Measurements from ENCODE around the gene ARID1B.

Gene ARID1B

DNA sequence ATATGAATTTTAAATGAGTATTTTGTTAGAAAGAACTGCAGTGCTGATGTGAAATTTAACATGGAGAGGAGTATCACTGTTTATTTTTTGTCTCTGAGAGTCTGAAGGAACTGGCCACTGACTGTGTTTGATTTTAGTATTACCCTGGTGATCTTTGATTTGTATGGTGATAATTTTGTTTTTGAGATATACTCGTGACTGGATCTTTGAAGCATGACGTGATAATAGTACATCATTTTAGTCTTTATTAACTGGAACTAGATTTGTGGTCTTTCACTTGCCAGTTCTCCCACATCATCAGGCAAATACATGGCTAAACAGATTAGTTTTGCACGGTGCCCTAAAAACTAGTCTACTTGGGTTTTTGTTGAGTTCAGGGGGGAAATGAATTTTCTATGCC, 55.5 kb downstream of the ARID1B start:
- no peak overlapping the region for H2BK5ac ChIP-seq (ENCODE audit: low read length)
- H3K9me3 ChIP-seq (replicated peaks in 1 of 2; ENCODE audit: control insufficient read depth in 2 of 2, insufficient read depth in 1 of 2, low read depth in 1 of 2, low read length in 2 of 2) = no peaks in the 10 kb centered on the region
- no peak overlapping the region for H2BK12ac ChIP-seq (ENCODE audit: low read length)
- no peak overlapping the region for H4K91ac ChIP-seq (ENCODE audit: low read depth, low read length, poor library complexity)
- H3K14ac ChIP-seq (ENCODE audit: low read length) = no peak overlapping the region
- H3K36me3 ChIP-seq (replicated peaks in 1 of 2; ENCODE audit: control insufficient read depth in 2 of 2, insufficient read depth in 2 of 2, low read length in 2 of 2) = peaks cover 4 to 39% of the 10 kb centered on the region in 2 donors
- H3K4ac ChIP-seq (ENCODE audit: low read length) = no peak overlapping the region
- no peak overlapping the region for H3K4me2 ChIP-seq (ENCODE audit: insufficient read depth, low read length, poor library complexity, severe bottlenecking)
- H3K23ac ChIP-seq (ENCODE audit: low read depth, low read length, poor library complexity) = no peak overlapping the region
- H3K9ac ChIP-seq (ENCODE audit: low read depth, low read length, poor library complexity) = no peak overlapping the region
- peaks cover 0 to 9% of the 10 kb centered on the region in 2 donors for H3K4me1 ChIP-seq (ENCODE audit: control insufficient read depth in 2 of 2, insufficient read depth in 1 of 2, low read depth in 1 of 2, low read length in 2 of 2)
- no peaks in the 10 kb centered on the region for H3K27me3 ChIP-seq (ENCODE audit: control insufficient read depth in 3 of 3, insufficient read depth in 3 of 3, low read depth in 1 of 3, low read length in 3 of 3)
- DNase-seq (ENCODE audit: low spot score) = no peak
- H3K18ac ChIP-seq (ENCODE audit: low read length) = no peak overlapping the region
- H2BK120ac ChIP-seq (ENCODE audit: low read depth, low read length) = no peak overlapping the region
- H2BK15ac ChIP-seq (ENCODE audit: low read length) = no peak overlapping the region
- no CpG with 5 or more reads among the region's 3 CpGs for WGBS, 2 donors (ENCODE audit: extremely low coverage in 2 of 2, insufficient read length in 2 of 2, insufficient replicate concordance in 1 of 2)
- H2AK5ac ChIP-seq (ENCODE audit: low read depth, low read length) = no peak overlapping the region
- no peak overlapping the region for H3K27ac ChIP-seq (replicated peaks; ENCODE audit: low read length)
- no peak overlapping the region for H4K8ac ChIP-seq (ENCODE audit: low read depth, low read length)
- H2AFZ ChIP-seq (ENCODE audit: low read length) = no peak overlapping the region
- H3K79me1 ChIP-seq (ENCODE audit: low read depth, low read length) = peaks cover 2% of the 10 kb centered on the region
- no peak overlapping the region for H3K4me3 ChIP-seq (ENCODE audit: low read length in 2 of 2)

DNA sequence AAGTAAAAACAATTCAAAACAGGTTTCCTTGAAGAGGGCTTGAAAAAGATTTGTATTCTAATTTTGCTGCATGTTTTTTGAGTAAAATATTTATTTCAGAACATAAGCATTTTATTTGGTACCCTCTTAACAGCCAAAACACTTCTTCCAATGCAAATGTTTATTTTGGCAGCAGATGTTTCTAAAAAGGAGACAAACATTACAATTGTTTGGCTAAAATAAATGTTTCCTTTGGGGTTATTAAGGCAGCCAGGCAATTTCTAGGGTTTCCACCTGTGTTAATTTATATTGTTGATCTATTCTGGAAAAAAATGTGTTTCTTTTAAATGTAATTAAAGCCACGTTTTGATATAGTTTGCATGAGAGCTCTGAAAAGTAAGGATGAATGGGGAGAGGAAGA, 56.6 kb downstream of the ARID1B start:
- no peak overlapping the region for H3K4ac ChIP-seq (ENCODE audit: low read length)
- WGBS, 2 donors (ENCODE audit: extremely low coverage in 2 of 2, insufficient read length in 2 of 2, insufficient replicate concordance in 1 of 2) = no CpG with 5 or more reads among the region's 1 CpG
- H3K23ac ChIP-seq (ENCODE audit: low read depth, low read length, poor library complexity) = no peak overlapping the region
- peaks cover 2% of the 10 kb centered on the region for H3K79me1 ChIP-seq (ENCODE audit: low read depth, low read length)
- H2AFZ ChIP-seq (ENCODE audit: low read length) = no peak overlapping the region
- H3K27ac ChIP-seq (replicated peaks; ENCODE audit: low read length) = no peak overlapping the region
- DNase-seq (ENCODE audit: low spot score) = no peak
- no peaks in the 10 kb centered on the region for H3K27me3 ChIP-seq (ENCODE audit: control insufficient read depth in 3 of 3, insufficient read depth in 3 of 3, low read depth in 1 of 3, low read length in 3 of 3)
- no peak overlapping the region for H3K18ac ChIP-seq (ENCODE audit: low read length)
- H4K91ac ChIP-seq (ENCODE audit: low read depth, low read length, poor library complexity) = no peak overlapping the region
- H3K4me2 ChIP-seq (ENCODE audit: insufficient read depth, low read length, poor library complexity, severe bottlenecking) = no peak overlapping the region
- peaks cover 6 to 39% of the 10 kb centered on the region in 2 donors for H3K36me3 ChIP-seq (replicated peaks in 1 of 2; ENCODE audit: control insufficient read depth in 2 of 2, insufficient read depth in 2 of 2, low read length in 2 of 2)
- no peak overlapping the region for H2BK12ac ChIP-seq (ENCODE audit: low read length)
- H4K8ac ChIP-seq (ENCODE audit: low read depth, low read length) = no peak overlapping the region
- peaks cover 0 to 9% of the 10 kb centered on the region in 2 donors for H3K4me1 ChIP-seq (ENCODE audit: control insufficient read depth in 2 of 2, insufficient read depth in 1 of 2, low read depth in 1 of 2, low read length in 2 of 2)
- H3K9me3 ChIP-seq (replicated peaks in 1 of 2; ENCODE audit: control insufficient read depth in 2 of 2, insufficient read depth in 1 of 2, low read depth in 1 of 2, low read length in 2 of 2) = no peaks in the 10 kb centered on the region
- no peak overlapping the region for H3K9ac ChIP-seq (ENCODE audit: low read depth, low read length, poor library complexity)
- H3K4me3 ChIP-seq (ENCODE audit: low read length in 2 of 2) = no peak overlapping the region
- no peak overlapping the region for H2BK15ac ChIP-seq (ENCODE audit: low read length)
- no peak overlapping the region for H2BK5ac ChIP-seq (ENCODE audit: low read length)
- H2AK5ac ChIP-seq (ENCODE audit: low read depth, low read length) = no peak overlapping the region
- no peak overlapping the region for H2BK120ac ChIP-seq (ENCODE audit: low read depth, low read length)
- no peak overlapping the region for H3K14ac ChIP-seq (ENCODE audit: low read length)

DNA sequence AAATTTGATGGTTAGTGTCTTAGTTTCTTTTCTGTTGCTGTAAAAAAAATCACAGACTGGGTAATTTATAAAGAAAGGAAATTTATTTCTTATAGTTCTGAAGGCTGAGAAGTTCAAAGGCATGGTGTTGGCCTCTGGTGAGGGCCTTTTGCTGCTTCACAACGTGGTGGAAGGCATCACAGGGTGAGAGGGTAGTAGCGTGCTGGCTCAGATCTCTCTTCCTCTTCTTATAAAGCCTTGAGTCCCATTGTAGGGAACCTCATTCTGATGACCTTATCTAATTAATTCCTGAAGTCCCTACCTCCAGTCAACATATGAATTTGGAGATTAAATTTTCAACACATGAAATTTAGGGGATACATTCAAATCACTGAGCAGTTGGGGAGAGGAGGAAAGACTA, 62.0 kb downstream of the ARID1B start:
- H3K9ac ChIP-seq (ENCODE audit: low read depth, low read length, poor library complexity) = no peak overlapping the region
- no peaks in the 10 kb centered on the region for H3K27me3 ChIP-seq (ENCODE audit: control insufficient read depth in 3 of 3, insufficient read depth in 3 of 3, low read depth in 1 of 3, low read length in 3 of 3)
- no peak overlapping the region for H2BK15ac ChIP-seq (ENCODE audit: low read length)
- no peak overlapping the region for H3K27ac ChIP-seq (replicated peaks; ENCODE audit: low read length)
- no peak overlapping the region for H3K4me3 ChIP-seq (ENCODE audit: low read length in 2 of 2)
- H2BK120ac ChIP-seq (ENCODE audit: low read depth, low read length) = no peak overlapping the region
- WGBS, 2 donors (ENCODE audit: extremely low coverage in 2 of 2, insufficient read length in 2 of 2, insufficient replicate concordance in 1 of 2) = no CpG with 5 or more reads among the region's 2 CpGs
- H3K4ac ChIP-seq (ENCODE audit: low read length) = no peak overlapping the region
- no peak overlapping the region for H2BK12ac ChIP-seq (ENCODE audit: low read length)
- no peak overlapping the region for H2BK5ac ChIP-seq (ENCODE audit: low read length)
- H3K9me3 ChIP-seq (replicated peaks in 1 of 2; ENCODE audit: control insufficient read depth in 2 of 2, insufficient read depth in 1 of 2, low read depth in 1 of 2, low read length in 2 of 2) = no peaks in the 10 kb centered on the region
- H3K23ac ChIP-seq (ENCODE audit: low read depth, low read length, poor library complexity) = no peak overlapping the region
- no peak overlapping the region for H2AK5ac ChIP-seq (ENCODE audit: low read depth, low read length)
- no peak overlapping the region for H3K18ac ChIP-seq (ENCODE audit: low read length)
- no peak overlapping the region for H3K14ac ChIP-seq (ENCODE audit: low read length)
- DNase-seq (ENCODE audit: low spot score) = no peak
- no peak overlapping the region for H4K91ac ChIP-seq (ENCODE audit: low read depth, low read length, poor library complexity)
- peaks cover 2% of the 10 kb centered on the region for H3K79me1 ChIP-seq (ENCODE audit: low read depth, low read length)
- H2AFZ ChIP-seq (ENCODE audit: low read length) = no peak overlapping the region
- peaks cover 8 to 12% of the 10 kb centered on the region in 2 donors for H3K4me1 ChIP-seq (ENCODE audit: control insufficient read depth in 2 of 2, insufficient read depth in 1 of 2, low read depth in 1 of 2, low read length in 2 of 2)
- no peak overlapping the region for H3K4me2 ChIP-seq (ENCODE audit: insufficient read depth, low read length, poor library complexity, severe bottlenecking)
- no peak overlapping the region for H4K8ac ChIP-seq (ENCODE audit: low read depth, low read length)
- H3K36me3 ChIP-seq (replicated peaks in 1 of 2; ENCODE audit: control insufficient read depth in 2 of 2, insufficient read depth in 2 of 2, low read length in 2 of 2) = peaks cover 3 to 12% of the 10 kb centered on the region in 2 donors

DNA sequence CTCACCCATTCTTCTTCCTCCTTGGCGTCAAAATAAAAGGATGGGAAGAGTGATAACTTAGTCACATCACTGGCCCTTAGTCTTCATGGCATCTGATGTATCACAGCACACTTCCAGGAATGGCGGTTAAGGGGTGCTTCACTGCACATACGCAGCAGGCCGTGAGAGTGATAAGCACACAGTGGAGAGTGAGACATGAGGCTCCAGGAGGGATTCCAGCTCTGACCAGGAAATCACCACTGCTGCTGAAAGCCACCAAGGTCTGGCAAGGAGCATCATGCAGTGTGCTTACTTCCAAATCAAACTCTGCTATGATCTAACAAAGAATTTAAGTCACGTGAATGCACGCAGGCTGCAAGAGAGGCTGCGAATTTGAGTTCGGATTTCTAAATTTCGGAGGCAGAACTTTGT, 62.4 kb downstream of the ARID1B start:
- DNase-seq (ENCODE audit: low spot score) = no peak
- Histone ChIP-seq H2BK12ac (ENCODE audit: low read length) (no peak overlapping the region), H3K4me2 (ENCODE audit: insufficient read depth, low read length, poor library complexity, severe bottlenecking) (no peak overlapping the region), H3K14ac (ENCODE audit: low read length) (no peak overlapping the region), H4K8ac (ENCODE audit: low read depth, low read length) (no peak overlapping the region), H3K4me1 (ENCODE audit: control insufficient read depth in 2 of 2, insufficient read depth in 1 of 2, low read depth in 1 of 2, low read length in 2 of 2) (peaks cover 8 to 12% of the 10 kb centered on the region in 2 donors), H2AFZ (ENCODE audit: low read length) (no peak overlapping the region), H3K79me1 (ENCODE audit: low read depth, low read length) (peaks cover 2% of the 10 kb centered on the region), H3K4ac (ENCODE audit: low read length) (no peak overlapping the region), H3K4me3 (ENCODE audit: low read length in 2 of 2) (no peak overlapping the region), H3K36me3 (replicated peaks in 1 of 2; ENCODE audit: control insufficient read depth in 2 of 2, insufficient read depth in 2 of 2, low read length in 2 of 2) (peaks cover 3 to 9% of the 10 kb centered on the region in 2 donors), H3K18ac (ENCODE audit: low read length) (no peak overlapping the region), H2BK15ac (ENCODE audit: low read length) (no peak overlapping the region), H2AK5ac (ENCODE audit: low read depth, low read length) (no peak overlapping the region), H2BK5ac (ENCODE audit: low read length) (no peak overlapping the region), H3K23ac (ENCODE audit: low read depth, low read length, poor library complexity) (no peak overlapping the region), H3K9me3 (replicated peaks in 1 of 2; ENCODE audit: control insufficient read depth in 2 of 2, insufficient read depth in 1 of 2, low read depth in 1 of 2, low read length in 2 of 2) (no peaks in the 10 kb centered on the region), H2BK120ac (ENCODE audit: low read depth, low read length) (no peak overlapping the region), H3K27ac (replicated peaks; ENCODE audit: low read length) (no peak overlapping the region), H3K9ac (ENCODE audit: low read depth, low read length, poor library complexity) (no peak overlapping the region), H4K91ac (ENCODE audit: low read depth, low read length, poor library complexity) (no peak overlapping the region), H3K27me3 (ENCODE audit: control insufficient read depth in 3 of 3, insufficient read depth in 3 of 3, low read depth in 1 of 3, low read length in 3 of 3) (no peaks in the 10 kb centered on the region)
- WGBS, 2 donors (ENCODE audit: extremely low coverage in 2 of 2, insufficient read length in 2 of 2, insufficient replicate concordance in 1 of 2) = no CpG with 5 or more reads among the region's 9 CpGs
